DND-41 (cell line): ENCODE data around the gene COL6A2.

Source experiments
- ATAC-seq: fragments of 200-7000 bp; cut with Tn5 transposase; 3 replicates; pipeline ENCODE4 v1.9.1; 2021; ENCODE audit warnings: low read depth; ENCODE audit not compliant: insufficient read depth
- DNase-seq: peaks from one replicate; pipeline ENCODE4 v3.0.0-alpha.2; 2020
- H2AFZ ChIP-seq: 2 replicates; pipeline ENCODE4 v1.6.0; 2012; ENCODE audit warnings: low read depth, low read length
- H3K27ac ChIP-seq: 2 replicates; pipeline ENCODE4 v1.5.1; 2012; ENCODE audit warnings: low read length, inconsistent platforms
- H3K27me3 ChIP-seq: fragments of 200-600 bp; sonication (generic); 2 replicates; pipeline ENCODE4 v1.6.0; 2012; ENCODE audit warnings: low read length, mild to moderate bottlenecking, inconsistent platforms; ENCODE audit not compliant: insufficient read depth, poor library complexity
- H3K36me3 ChIP-seq: 2 replicates; pipeline ENCODE4 v1.5.1; 2012; ENCODE audit warnings: low read length, inconsistent platforms; ENCODE audit not compliant: insufficient read depth
- H3K4me1 ChIP-seq: 2 replicates; pipeline ENCODE4 v1.5.1; 2012; ENCODE audit warnings: mild to moderate bottlenecking, low read length; ENCODE audit not compliant: insufficient read depth
- H3K4me2 ChIP-seq: 2 replicates; pipeline ENCODE4 v1.6.0; 2012; ENCODE audit warnings: mild to moderate bottlenecking, moderate library complexity, low read length, inconsistent platforms; ENCODE audit not compliant: insufficient read depth
- H3K4me3 ChIP-seq, 2 experiments: fragments of 200-600 bp in 1 of 2; shearing (Covaris generic) in 1 of 2; 2 replicates each; pipeline ENCODE4 v1.5.1; 2012 to 2016; ENCODE audit warnings: inconsistent platforms in 2 of 2, low read length in 2 of 2, mild to moderate bottlenecking in 2 of 2, low read depth in 1 of 2, moderate library complexity in 1 of 2
- H3K79me2 ChIP-seq: 2 replicates; pipeline ENCODE4 v1.6.0; 2012; ENCODE audit warnings: low read length, inconsistent platforms; ENCODE audit not compliant: insufficient read depth
- H3K9ac ChIP-seq: 2 replicates; pipeline ENCODE4 v1.6.0; 2012; ENCODE audit warnings: low read depth, mild to moderate bottlenecking, inconsistent platforms, low read length, moderate library complexity
- H3K9me3 ChIP-seq: 2 replicates; pipeline ENCODE4 v1.5.1; 2012; ENCODE audit warnings: low read length, moderate library complexity, mild to moderate bottlenecking, inconsistent platforms; ENCODE audit not compliant: insufficient read depth, severe bottlenecking
- H4K20me1 ChIP-seq: 2 replicates; pipeline ENCODE4 v1.6.0; 2012; ENCODE audit warnings: low read length; ENCODE audit not compliant: insufficient read depth
- CTCF ChIP-seq: IDR thresholded peaks from 2 replicates; pipeline ENCODE4 v1.5.1; 2012; ENCODE audit warnings: borderline replicate concordance, low read length, moderate library complexity, mild to moderate bottlenecking; ENCODE audit not compliant: poor library complexity, severe bottlenecking; ENCODE audit errors: extremely low read depth
- EZH2 ChIP-seq: IDR thresholded peaks from 3 replicates; pipeline ENCODE4 v1.6.1; 2012; ENCODE audit warnings: borderline replicate concordance, low read depth, mild to moderate bottlenecking, moderate library complexity, low read length, inconsistent platforms; ENCODE audit not compliant: severe bottlenecking

Gene COL6A2

GRCh38 chr21:46113497-46114176 lies 15.7 kb downstream of the COL6A2 start:
- Histone ChIP-seq H3K9ac (no peak overlapping the region), H4K20me1 (no peaks in the 10 kb centered on the region), H3K27ac (no peak overlapping the region), H3K4me3 (no peak overlapping the region), H3K4me1 (no peaks in the 10 kb centered on the region), H2AFZ (no peak overlapping the region), H3K9me3 (peaks cover 5% of the 10 kb centered on the region), H3K27me3 (no peaks in the 10 kb centered on the region), H3K79me2 (no peaks in the 10 kb centered on the region), H3K4me2 (no peak overlapping the region), H3K36me3 (no peaks in the 10 kb centered on the region)
- TF ChIP-seq EZH2 = no peak
- TF ChIP-seq CTCF = no peak
- DNase-seq = no peak
- no peak for ATAC-seq

GRCh38 chr21:46114963-46115362 lies 17.1 kb downstream of the COL6A2 start:
- H3K4me1 ChIP-seq = no peaks in the 10 kb centered on the region
- no peak overlapping the region for H2AFZ ChIP-seq
- H3K36me3 ChIP-seq = no peaks in the 10 kb centered on the region
- no peaks in the 10 kb centered on the region for H3K79me2 ChIP-seq
- TF ChIP-seq CTCF = no peak
- TF ChIP-seq EZH2 = no peak
- H3K9me3 ChIP-seq = peaks cover 5% of the 10 kb centered on the region
- DNase-seq = no peak
- H3K27me3 ChIP-seq = no peaks in the 10 kb centered on the region
- ATAC-seq = no peak
- no peak overlapping the region for H3K4me2 ChIP-seq
- H3K4me3 ChIP-seq = no peak overlapping the region
- no peak overlapping the region for H3K9ac ChIP-seq
- H4K20me1 ChIP-seq = no peaks in the 10 kb centered on the region
- no peak overlapping the region for H3K27ac ChIP-seq

- Histone ChIP-seq H3K9ac (no peak overlapping the region), H3K4me3 (no peak overlapping the region), H3K9me3 (peaks cover 5% of the 10 kb centered on the region), H3K4me1 (no peaks in the 10 kb centered on the region), H3K27me3 (no peaks in the 10 kb centered on the region), H3K27ac (no peak overlapping the region), H4K20me1 (no peaks in the 10 kb centered on the region), H3K79me2 (no peaks in the 10 kb centered on the region), H2AFZ (no peak overlapping the region), H3K36me3 (no peaks in the 10 kb centered on the region), H3K4me2 (no peak overlapping the region)
- DNase-seq (no peak), ATAC-seq (no peak)
- TF ChIP-seq EZH2 (no peak), CTCF (no peak)
Measured at GRCh38 chr21:46115441-46116188, 17.7 kb downstream of the COL6A2 start.
